Activated CD4-positive, alpha-beta memory T cell treated with anti-CD3 and anti-CD28 coated beads, Interleukin-2, amount 10 ng/mL, durations not matched to agents 7 days and 5 days (primary cell): Measurements from ENCODE around the gene CLCA1. TPM values are rescaled to one million over a fixed set of nuclear protein-coding genes. Genes with fewer than 3 reads are reported as not detected.

Experiments
- CTCF ChIA-PET: fragments of 350-600 bp; sonication (Branson Sonifier 250); formaldehyde crosslinking; loops from one replicate; lab custom pipeline; 2021; ENCODE audit warnings: antibody characterized with exemption, inconsistent platforms; lab: Charles Lee
- POLR2A ChIA-PET: fragments of 350-600 bp; sonication (Branson Sonifier 250); formaldehyde crosslinking; loops from one replicate; lab custom pipeline; 2021; ENCODE audit warnings: antibody characterized with exemption; lab: Charles Lee
- DNase-seq: peaks from one replicate; pipeline ENCODE4 v3.0.0-alpha.2; 2020
- H3K27ac Mint-ChIP-seq: one replicate; pipeline ENCODE4 v1.8.0; 2021; ENCODE audit warnings: mild to moderate bottlenecking, mixed read lengths
- H3K27me3 Mint-ChIP-seq: one replicate; pipeline ENCODE4 v1.8.0; 2021; ENCODE audit warnings: mixed read lengths
- H3K36me3 Mint-ChIP-seq: one replicate; pipeline ENCODE4 v1.8.0; 2021; ENCODE audit warnings: low read depth, mixed read lengths
- H3K4me1 Mint-ChIP-seq: one replicate; pipeline ENCODE4 v1.8.0; 2021; ENCODE audit warnings: mixed read lengths
- H3K4me3 Mint-ChIP-seq: one replicate; pipeline ENCODE4 v1.8.0; 2021; ENCODE audit warnings: mild to moderate bottlenecking, mixed read lengths
- H3K9me3 Mint-ChIP-seq: one replicate; pipeline ENCODE4 v1.8.0; 2021; ENCODE audit warnings: mixed read lengths
- total RNA-seq, 2 experiments: library from RNA; stranded (reverse); gene quantifications; one replicate each; pipeline ENCODE4 v1.2.3, GENCODE V29; 2021

Gene CLCA1
- total RNA-seq, 2 experiments from 2014 or later, result not detected

GRCh38 chr1:86542631-86543030 is 73.9 kb downstream of the CLCA1 start:
- POLR2A ChIA-PET, result no interaction called here
- CTCF ChIA-PET, result interaction anchor here (1.3 kb wide), 1 partner anchor 23 kb away, joined by 3 read pairs; no protein-coding TSS in a partner anchor
- Mint-ChIP-seq H3K27ac (no peak overlapping the region), H3K9me3 (no peaks in the 10 kb centered on the region), H3K27me3 (peaks cover 2% of the 10 kb centered on the region), H3K4me3 (no peak overlapping the region), H3K36me3 (no peaks in the 10 kb centered on the region), H3K4me1 (no peaks in the 10 kb centered on the region)
- no peak for DNase-seq

- CTCF ChIA-PET, result no interaction called here
- H3K4me3 Mint-ChIP-seq, result no peak within 1 kb of the TSS
- DNase-seq, result no peak
- H3K36me3 Mint-ChIP-seq, result no peaks in the 10 kb centered on the region
- no peaks in the 10 kb centered on the region for H3K27me3 Mint-ChIP-seq
- no peak within 1 kb of the TSS for H3K27ac Mint-ChIP-seq
- POLR2A ChIA-PET, result no interaction called here
- H3K9me3 Mint-ChIP-seq, result no peaks in the 10 kb centered on the region
- no peaks in the 10 kb centered on the region for H3K4me1 Mint-ChIP-seq
Observed at GRCh38 chr1:86546787-86547221, 78.1 kb downstream of the CLCA1 start, which contains the start of gene CLCA4. Gene CLCA4 (plus strand): TSS chr1:86547078. CDS start chr1:86547120, 42 bp downstream.

- POLR2A ChIA-PET, result no interaction called here
- H3K4me1 Mint-ChIP-seq, result no peaks in the 10 kb centered on the region
- CTCF ChIA-PET, result no interaction called here
Observed at GRCh38 chr1:86548839-86549238, 80.1 kb downstream of the CLCA1 start.

More at GRCh38 chr1:86548839-86549238, 80.1 kb downstream of the CLCA1 start:
- H3K27ac Mint-ChIP-seq, result no peak overlapping the region
- H3K9me3 Mint-ChIP-seq, result no peaks in the 10 kb centered on the region
- no peak for DNase-seq
- H3K36me3 Mint-ChIP-seq, result no peaks in the 10 kb centered on the region
- H3K4me3 Mint-ChIP-seq, result no peak overlapping the region
- no peaks in the 10 kb centered on the region for H3K27me3 Mint-ChIP-seq

Other genes starting within 250 kb of the CLCA1 start
- gene ODF2L, start 72.6 kb upstream of the CLCA1 start, total RNA-seq, result 10 to 100 TPM; 63.1 to 71.3 TPM
- gene CLCA2, start 44.8 kb upstream of the CLCA1 start, total RNA-seq, result not detected
- gene CLCA4, start 78.2 kb downstream of the CLCA1 start, total RNA-seq, result not detected
- gene SH3GLB1, start 235.6 kb downstream of the CLCA1 start, total RNA-seq, result 10 to 100 TPM; 79.6 to 82.8 TPM